HS-5 (cell line): Measurements from ENCODE around the gene ATRN.

Experiments used
- DNase-seq: peaks from one replicate; pipeline ENCODE4 v3.0.0-alpha.2; 2012; ENCODE audit warnings: low read depth

The ATRN gene

GRCh38 chr20:3697588-3698305 is 226.9 kb downstream of the ATRN start:
- no peak for DNase-seq

- DNase-seq, result no peak
These were observed 227.8 kb downstream of the ATRN start for GRCh38 chr20:3698591-3699001.

- no peak for DNase-seq
These were observed 228.2 kb downstream of the ATRN start for GRCh38 chr20:3699037-3699436.
